Pons (tissue), 1 donor: ENCODE data around the gene CALY.

Source experiments
- DNase-seq: peaks from one replicate; pipeline ENCODE4 v3.0.0-alpha.2; 2016; ENCODE audit warnings: low spot score

Gene CALY

DNA sequence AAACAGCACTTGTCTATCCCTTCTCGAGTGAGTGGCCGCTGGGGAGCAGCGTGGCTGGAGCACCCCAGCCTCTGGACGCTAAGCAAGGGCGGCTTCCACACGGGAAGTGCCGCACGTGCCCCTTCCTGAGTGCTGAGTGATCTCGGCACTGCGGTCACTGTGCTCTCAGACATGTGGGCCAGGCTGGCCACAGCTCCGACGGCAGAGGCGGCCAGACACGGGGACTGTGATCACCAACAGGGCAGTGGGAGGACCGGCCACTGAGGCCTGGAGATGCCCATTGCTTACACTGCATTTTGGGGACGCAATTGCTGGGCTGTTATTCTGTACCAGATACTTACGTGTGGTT, 29.4 kb upstream of the CALY start:
- DNase-seq = no peak

GRCh38 chr10:133365461-133366129, 28.9 kb upstream of the CALY start:
- no peak for DNase-seq

GRCh38 chr10:133364645-133365431, 28.1 kb upstream of the CALY start:
- no peak for DNase-seq

- DNase-seq = no peak
These were observed 26.1 kb upstream of the CALY start for GRCh38 chr10:133362846-133363245.

- DNase-seq = no peak
These were observed 25.2 kb upstream of the CALY start for GRCh38 chr10:133361773-133362441.

- no peak for DNase-seq
These were observed 24.5 kb upstream of the CALY start for GRCh38 chr10:133361227-133361626.

- DNase-seq = no peak
These were observed 23.4 kb upstream of the CALY start for GRCh38 chr10:133359972-133360610.

- no peak for DNase-seq
These were observed 22.9 kb upstream of the CALY start for GRCh38 chr10:133359554-133359971.

DNA sequence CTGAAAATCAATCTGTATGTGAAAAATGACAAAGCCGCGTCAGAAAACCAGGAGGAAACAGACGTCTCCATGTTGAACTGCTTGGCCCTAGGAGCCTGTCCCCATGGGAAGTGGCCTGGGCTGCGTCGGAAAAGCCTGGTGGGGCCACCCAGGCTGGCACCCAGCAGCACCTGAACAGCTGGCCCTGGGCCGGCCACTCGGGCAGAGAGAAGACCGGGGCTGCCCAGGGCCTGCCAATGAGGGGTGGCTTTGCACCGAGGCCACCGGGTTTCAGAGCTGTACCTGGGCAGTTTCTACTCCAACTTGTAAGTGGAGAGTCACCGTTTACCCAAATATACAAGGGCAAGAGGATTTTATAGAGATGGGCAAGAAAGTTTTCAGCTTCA, 22.2 kb upstream of the CALY start:
- DNase-seq = no peak

DNA sequence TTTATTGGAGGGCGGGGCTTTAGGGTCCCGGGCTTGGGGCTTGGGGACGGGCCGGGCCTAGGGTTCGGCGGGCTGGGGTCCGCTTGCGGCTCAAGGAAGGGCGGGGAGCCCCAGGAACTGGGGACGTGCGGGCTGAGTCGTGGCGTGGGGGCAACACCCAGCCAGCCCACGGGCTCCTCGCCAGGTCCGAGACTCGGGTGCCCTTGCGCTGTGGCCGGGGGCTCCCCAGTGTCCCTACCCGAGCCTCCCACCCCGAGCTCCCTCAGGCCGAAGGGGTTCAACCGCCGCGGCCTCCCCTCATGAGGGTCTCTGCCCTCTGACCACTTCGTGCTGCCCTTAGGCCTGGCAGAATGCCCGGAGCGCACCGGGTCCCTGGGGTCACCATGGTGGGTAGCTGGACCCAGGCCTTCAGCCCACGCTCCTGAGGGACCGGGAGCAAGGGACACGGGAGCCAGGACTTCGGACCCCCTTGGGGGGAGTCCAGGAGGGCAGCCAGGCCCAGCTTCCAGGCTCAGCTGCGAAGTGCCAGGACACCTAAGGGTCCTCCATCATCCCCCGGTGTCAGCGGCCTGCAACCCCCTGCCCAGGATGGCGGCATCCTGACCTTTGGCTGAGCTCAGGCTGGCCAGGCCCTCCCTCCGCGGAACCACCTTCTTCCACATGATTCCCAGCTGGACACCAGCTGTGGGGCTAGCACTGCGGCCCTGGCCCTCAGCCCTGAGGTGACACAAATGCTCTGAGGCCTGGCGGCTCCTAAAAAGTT, 21.6 kb upstream of the CALY start:
- no peak for DNase-seq

- no peak for DNase-seq
These were observed 20.8 kb upstream of the CALY start, which contains the start of gene FUOM for GRCh38 chr10:133357285-133358161. TSS of gene FUOM (minus strand) at chr10:133358019. CDS start at chr10:133358007, 12 bp downstream.

DNA sequence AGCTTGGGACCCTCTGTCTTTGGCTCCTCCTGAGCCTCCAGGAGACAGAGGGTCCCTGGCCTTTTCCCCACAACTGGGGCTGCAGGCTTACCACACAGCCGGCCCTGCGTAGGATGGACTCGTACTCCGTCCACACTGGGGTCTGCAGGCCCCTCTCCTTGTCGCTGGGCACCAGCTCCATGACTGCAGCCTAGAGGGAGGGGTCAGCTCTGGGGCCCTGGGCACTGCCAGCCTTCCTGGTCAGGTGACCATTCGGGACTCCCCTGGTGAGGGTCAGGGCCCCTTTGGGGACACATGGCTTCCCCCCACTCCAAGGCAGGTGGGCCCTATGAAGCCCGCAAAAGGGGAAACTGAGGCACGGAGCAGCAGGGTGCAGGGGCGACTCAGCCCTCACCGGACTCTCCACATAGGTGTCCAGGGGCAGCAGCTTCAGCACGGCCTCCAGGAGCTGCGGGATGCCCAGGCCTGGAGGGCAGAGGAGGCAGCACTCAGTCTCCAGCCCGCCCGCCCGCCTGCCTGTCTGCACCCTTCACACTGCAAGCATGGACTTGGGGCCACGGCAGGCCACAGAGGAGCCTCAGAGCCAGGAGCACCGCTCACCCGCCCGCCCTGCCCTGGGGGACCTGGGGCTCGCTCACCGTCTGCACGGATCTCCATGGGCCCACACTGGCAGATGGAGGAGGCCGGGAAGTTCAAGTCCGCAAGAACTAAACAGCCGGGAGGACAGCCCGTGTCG, 20.0 kb upstream of the CALY start:
- no peak for DNase-seq

GRCh38 chr10:133355991-133356390, 19.3 kb upstream of the CALY start:
- no peak for DNase-seq

- DNase-seq = no peak
These were observed 18.6 kb upstream of the CALY start for GRCh38 chr10:133355266-133355665.

GRCh38 chr10:133354672-133355240, 18.1 kb upstream of the CALY start:
- DNase-seq = no peak

DNA sequence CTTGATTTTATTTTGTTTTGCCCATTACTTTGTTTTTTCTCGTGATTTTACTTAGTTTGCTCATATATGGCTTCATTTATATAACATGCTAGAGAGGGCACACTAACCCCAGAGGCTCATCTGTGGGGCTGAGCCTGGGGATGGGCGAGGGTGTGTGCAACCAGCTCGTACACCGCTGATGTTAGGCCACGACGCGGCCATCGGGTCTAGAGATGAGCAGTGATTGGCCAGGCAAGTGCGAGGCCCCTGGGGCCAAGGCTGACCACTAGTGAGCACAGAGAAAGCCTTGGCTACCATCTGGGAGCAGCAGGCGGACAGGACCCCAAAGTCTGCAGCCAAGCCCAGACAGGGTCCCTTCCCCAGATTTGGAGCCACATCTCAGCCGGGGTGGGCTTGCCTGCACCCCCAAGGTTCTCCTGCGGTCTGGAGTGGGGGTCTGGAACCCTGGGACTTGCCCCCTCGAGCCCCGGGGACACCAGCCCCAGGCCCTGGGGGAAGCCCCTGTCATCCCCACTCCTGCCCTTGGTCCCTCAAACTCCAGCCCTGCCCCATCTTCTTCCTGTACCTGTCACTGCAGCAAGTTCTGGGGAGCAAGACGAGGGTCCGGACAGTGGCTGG, 17.4 kb upstream of the CALY start:
- DNase-seq = no peak

DNA sequence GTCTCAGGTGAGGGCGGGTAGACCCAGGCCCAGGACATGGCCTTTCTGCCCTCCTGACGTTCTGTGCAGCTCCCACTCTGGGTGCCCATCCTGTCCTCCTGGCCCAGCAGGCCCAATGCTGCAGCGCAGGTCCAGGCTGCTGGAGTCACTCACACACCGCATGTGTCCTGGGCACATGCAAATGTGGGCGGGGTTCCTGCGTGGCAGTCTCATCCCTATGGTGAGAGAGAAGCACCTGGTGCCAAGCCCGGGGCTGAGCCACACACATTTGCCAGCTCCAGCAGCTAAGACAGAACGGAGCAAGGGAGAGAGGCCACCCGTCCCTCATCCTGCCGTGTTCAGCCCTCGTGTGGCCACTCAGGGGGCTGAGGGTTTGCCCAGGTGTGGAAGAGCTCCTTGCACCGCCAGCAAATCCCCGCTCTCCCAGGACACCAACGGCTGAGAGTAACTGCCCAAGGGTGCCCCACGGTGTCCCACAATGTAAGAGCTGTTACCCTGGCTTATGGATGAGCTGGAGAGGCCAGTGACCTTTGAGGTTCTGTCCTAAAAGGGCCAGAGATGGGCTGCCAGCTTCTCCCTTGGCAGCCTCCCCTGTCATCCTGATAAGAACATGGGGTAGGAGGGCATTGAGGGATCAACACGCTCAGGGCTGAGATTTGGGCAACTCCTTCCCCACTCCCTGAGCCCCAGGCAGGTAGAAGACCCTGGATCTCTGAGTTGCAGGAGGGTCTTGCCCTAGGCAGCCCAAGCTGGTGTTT, 16.7 kb upstream of the CALY start:
- DNase-seq = no peak
